Thyroid gland (tissue), 4 donors: ENCODE data around the gene NCKAP1. TPM values are rescaled to one million over a fixed set of nuclear protein-coding genes. Genes with fewer than 3 reads are reported as not detected.
A peak's percentile ranks its signal among the peaks of the same experiment; 100 is the strongest.

Experiments
- DNase-seq, 2 donors: peaks; one replicate each; pipeline ENCODE4 v3.0.0-alpha.2; 2019
- H3K27ac ChIP-seq, 3 donors: fragments of 200-600 bp; sonication (generic); 1 replicate in 2 of 3; 2 replicates in 1 of 3; pipeline ENCODE4 v1.5.1; 2016 to 2019; ENCODE audit warnings: mild to moderate bottlenecking in 1 of 3, moderate library complexity in 1 of 3
- H3K27me3 ChIP-seq: fragments of 200-600 bp; sonication (generic); one replicate; pipeline ENCODE4 v1.5.1; 2019
- H3K36me3 ChIP-seq, 2 donors: fragments of 200-600 bp; sonication (generic); one replicate each; pipeline ENCODE4 v1.5.1; 2016 to 2019
- H3K4me1 ChIP-seq, 2 donors: fragments of 200-600 bp; sonication (generic); one replicate each; pipeline ENCODE4 v1.5.1; 2017 to 2019
- H3K4me3 ChIP-seq, 3 donors: fragments of 200-600 bp; sonication (generic); replicated peaks in 1 of 3; 1 replicate in 2 of 3; 2 replicates in 1 of 3; pipeline ENCODE4 v1.5.1; 2016; ENCODE audit warnings: mild to moderate bottlenecking in 1 of 3
- H3K9me3 ChIP-seq: fragments of 200-600 bp; sonication (generic); one replicate; pipeline ENCODE4 v1.5.1; 2017
- CTCF ChIP-seq, 6 experiments: fragments of 200-600 bp in 3 of 6; fragments of 450-650 bp in 3 of 6; sonication (generic) in 3 of 6; IDR thresholded peaks; one replicate each; pipeline ENCODE4 v1.5.1; 2016 to 2019; ENCODE audit warnings: antibody characterized with exemption in 6 of 6, mild to moderate bottlenecking in 2 of 6, inconsistent platforms in 1 of 6, moderate library complexity in 1 of 6
- POLR2A ChIP-seq, 2 donors: fragments of 450-650 bp; IDR thresholded peaks; one replicate each; pipeline ENCODE4 v1.6.1; 2017; ENCODE audit warnings: antibody characterized with exemption in 2 of 2, mild to moderate bottlenecking in 2 of 2, moderate library complexity in 1 of 2
- WGBS, 2 donors: methylation state at CpG; one replicate each; pipeline ENCODE4 v1.1.5; 2017; 5-methylcytosine and 5-hydroxymethylcytosine counted together
- intact Hi-C: fragments of 100-400 bp; cut with DNase I; formaldehyde crosslinking; loops from one replicate; pipeline ENCODE4 v1.15.1; 2023
- total RNA-seq, 4 donors: library from RNA; depleted of rRNA; stranded (reverse); fragments of >200 nt; gene quantifications; one replicate each; pipeline ENCODE4 v1.2.3, GENCODE V29; 2016

Gene NCKAP1
- total RNA-seq = 100 to 1,000 TPM; 139 to 214 (median 172) TPM

GRCh38 chr2:183038341-183039300 lies at the start of gene NCKAP1:
TSS of gene NCKAP1 (minus strand) at chr2:183038457. CDS start at chr2:183038099, 358 bp downstream.
- no peaks in the 10 kb centered on the region for H3K36me3 ChIP-seq
- H3K9me3 ChIP-seq = no peaks in the 10 kb centered on the region
- peak in 5 of 6 experiments; percentile 74 to 100 (median 99) for TF ChIP-seq CTCF (IDR thresholded peaks at IDR 0.05)
- peak in 1 of 2 donors; percentile 83 for TF ChIP-seq POLR2A (IDR thresholded peaks at IDR 0.05)
- peaks cover 20 to 30% of the 10 kb centered on the region in 2 donors for H3K4me1 ChIP-seq
- intact Hi-C loops = no loop called here
- peak within 1 kb of the TSS; percentile 99 to 100 (median 99) for H3K27ac ChIP-seq
- peak within 1 kb of the TSS; percentile 78 to 92 (median 79) for H3K4me3 ChIP-seq
- peak; percentile 91 to 94 for DNase-seq
- WGBS, 2 donors = 6 to 9% methylated on average over 17 to 28 of the region's 68 CpGs
- H3K27me3 ChIP-seq = no peaks in the 10 kb centered on the region

GRCh38 chr2:183081911-183082310 lies 43.7 kb upstream of the NCKAP1 start:
- H3K4me3 ChIP-seq = no peak overlapping the region
- WGBS, 2 donors = 13 to 25% methylated on average over 1 of the region's 1 CpG
- H3K36me3 ChIP-seq = no peaks in the 10 kb centered on the region
- no peaks in the 10 kb centered on the region for H3K27me3 ChIP-seq
- no peak for TF ChIP-seq CTCF (IDR thresholded peaks at IDR 0.05)
- TF ChIP-seq POLR2A (IDR thresholded peaks at IDR 0.05) = no peak
- peaks cover 0 to 6% of the 10 kb centered on the region in 2 donors for H3K4me1 ChIP-seq
- no peak overlapping the region for H3K27ac ChIP-seq
- intact Hi-C loops = no loop called here
- no peaks in the 10 kb centered on the region for H3K9me3 ChIP-seq
- peak; percentile 39 to 42 for DNase-seq

GRCh38 chr2:183079139-183079775 lies 41.0 kb upstream of the NCKAP1 start:
- Histone ChIP-seq H3K36me3 (no peaks in the 10 kb centered on the region), H3K9me3 (no peaks in the 10 kb centered on the region), H3K4me3 (peak overlapping the region; percentile 29 to 49 (median 37)), H3K27ac (peak overlapping the region; percentile 32 to 82 (median 69)), H3K4me1 (peaks cover 0 to 6% of the 10 kb centered on the region in 2 donors), H3K27me3 (no peaks in the 10 kb centered on the region)
- no peak for DNase-seq
- intact Hi-C loops = loop anchor here (5.0 kb wide), 1 partner anchor 43 kb away; the partner anchor contains the start of gene NUP35
- WGBS, 2 donors = 40 to 46% methylated on average over 13 of the region's 13 CpGs
- TF ChIP-seq POLR2A (IDR thresholded peaks at IDR 0.05) (no peak), CTCF (IDR thresholded peaks at IDR 0.05) (no peak)

- intact Hi-C loops = loop anchor here (5.0 kb wide), 1 partner anchor 44 kb away; the partner anchor contains the start of gene NUP35
- peak; percentile 91 to 92 for DNase-seq
- WGBS, 2 donors = 2 to 5% methylated on average over 20 of the region's 20 CpGs
- Histone ChIP-seq H3K36me3 (no peaks in the 10 kb centered on the region), H3K27me3 (no peaks in the 10 kb centered on the region), H3K4me1 (peaks cover 0 to 6% of the 10 kb centered on the region in 2 donors), H3K9me3 (no peaks in the 10 kb centered on the region), H3K27ac (peak within 1 kb of the TSS; percentile 32 to 82 (median 69)), H3K4me3 (peak within 1 kb of the TSS; percentile 29 to 49 (median 37))
- peak in 1 of 2 donors; percentile 93 for TF ChIP-seq POLR2A (IDR thresholded peaks at IDR 0.05)
- TF ChIP-seq CTCF (IDR thresholded peaks at IDR 0.05) = no peak
Observed at GRCh38 chr2:183078464-183079138, 40.3 kb upstream of the NCKAP1 start, which contains the start of gene DUSP19. TSS of gene DUSP19 (plus strand) at chr2:183078747. CDS start at chr2:183078934, 187 bp downstream.
